Smooth muscle cell (in vitro differentiated cells): Measurements from ENCODE around the gene TEX50. TPM values are rescaled to one million over a fixed set of nuclear protein-coding genes. Genes with fewer than 3 reads are reported as not detected.
"Not testable (repeated sequence)": the region's sequence is repeated elsewhere in the genome, so short reads cannot be mapped to it uniquely, and the experiment has no call there.

Experiments used
- DNase-seq: peaks from one replicate; lab custom pipeline; 2025; ENCODE audit not compliant: unreplicated experiment; lab: John Stamatoyannopoulos, UW
- H2AFZ ChIP-seq: fragments of 200-600 bp; sonication (generic); 2 replicates; pipeline ENCODE4 v1.6.0; 2016; ENCODE audit warnings: antibody characterized with exemption, low read depth, mild to moderate bottlenecking
- H3F3A ChIP-seq: fragments of 200-600 bp; sonication (generic); 2 replicates; pipeline ENCODE4 v1.6.0; 2017; ENCODE audit warnings: antibody characterized with exemption, low read depth
- H3K27ac ChIP-seq: fragments of 200-600 bp; sonication (generic); 2 replicates; pipeline ENCODE4 v1.5.1; 2016; ENCODE audit warnings: low read depth, mild to moderate bottlenecking
- H3K27me3 ChIP-seq: fragments of 200-600 bp; sonication (generic); 2 replicates; pipeline ENCODE4 v1.6.1; 2016; ENCODE audit warnings: low read depth, mild to moderate bottlenecking
- H3K36me3 ChIP-seq: fragments of 200-600 bp; sonication (generic); 2 replicates; pipeline ENCODE4 v1.5.1; 2016; ENCODE audit warnings: low read depth
- H3K4me1 ChIP-seq: fragments of 200-600 bp; sonication (generic); 2 replicates; pipeline ENCODE4 v1.5.1; 2016; ENCODE audit warnings: low read depth
- H3K4me2 ChIP-seq: fragments of 200-600 bp; sonication (generic); 2 replicates; pipeline ENCODE4 v1.6.0; 2016; ENCODE audit warnings: mild to moderate bottlenecking
- H3K4me3 ChIP-seq: fragments of 200-600 bp; sonication (generic); 2 replicates; pipeline ENCODE4 v1.5.1; 2016; ENCODE audit warnings: mild to moderate bottlenecking
- H3K79me2 ChIP-seq: fragments of 200-600 bp; sonication (generic); 2 replicates; pipeline ENCODE4 v1.6.0; 2016; ENCODE audit warnings: low read depth, mild to moderate bottlenecking
- H3K9ac ChIP-seq: fragments of 200-600 bp; sonication (generic); 2 replicates; pipeline ENCODE4 v1.6.0; 2016; ENCODE audit warnings: low read depth
- H3K9me3 ChIP-seq: fragments of 200-600 bp; sonication (generic); replicated peaks from 2 replicates; pipeline ENCODE4 v1.5.1; 2016; ENCODE audit warnings: low read depth
- H4K20me1 ChIP-seq: fragments of 200-600 bp; sonication (generic); 2 replicates; pipeline ENCODE4 v1.6.0; 2016; ENCODE audit warnings: low read depth
- WGBS: methylation state at CpG from one replicate; pipeline ENCODE4 v1.1.7; 2016; ENCODE audit warnings: low lambda C conversion rate; 5-methylcytosine and 5-hydroxymethylcytosine counted together
- polyA plus RNA-seq: library from polyadenylated mRNA; unstranded; fragments of >200 nt; fragmentation: Nextera tagmentation; extraction: Ambion mirVana; gene quantifications from 2 replicates; pipeline ENCODE4 v1.2.1, GENCODE V29; 2016
- total RNA-seq: library from RNA; depleted of rRNA; stranded (reverse); fragments of >200 nt; gene quantifications from 2 replicates; pipeline ENCODE4 v1.2.3, GENCODE V29; 2014
- TF ChIP-seq, protein P1 (sequence below): fragments of 200-600 bp; sonication (generic); IDR thresholded peaks from 2 replicates; pipeline ENCODE4 v1.5.1; 2017; ENCODE audit warnings: borderline replicate concordance, mild to moderate bottlenecking, antibody characterized with exemption; ENCODE audit not compliant: insufficient read depth, poor library complexity, severe bottlenecking

TEX50 gene
- total and polyA plus RNA-seq, 2 experiments from 2014 or later = 0.49 TPM; not detected in 1

GRCh38 chr1:173601588-173601987 lies 33.5 kb upstream of the TEX50 start:
- Histone ChIP-seq H3K4me3 (no peak overlapping the region), H3K9ac (no peak overlapping the region), H3K4me1 (no peaks in the 10 kb centered on the region), H3K27me3 (no peaks in the 10 kb centered on the region), H3K79me2 (no peaks in the 10 kb centered on the region), H4K20me1 (no peaks in the 10 kb centered on the region), H3K4me2 (no peak overlapping the region), H2AFZ (no peak overlapping the region), H3K9me3 (no peaks in the 10 kb centered on the region), H3K36me3 (no peaks in the 10 kb centered on the region), H3K27ac (no peak overlapping the region), H3F3A (no peaks in the 10 kb centered on the region)
- WGBS = 94% methylated on average over 2 of the region's 2 CpGs
- no peak for DNase-seq
- TF ChIP-seq, protein P1, sequence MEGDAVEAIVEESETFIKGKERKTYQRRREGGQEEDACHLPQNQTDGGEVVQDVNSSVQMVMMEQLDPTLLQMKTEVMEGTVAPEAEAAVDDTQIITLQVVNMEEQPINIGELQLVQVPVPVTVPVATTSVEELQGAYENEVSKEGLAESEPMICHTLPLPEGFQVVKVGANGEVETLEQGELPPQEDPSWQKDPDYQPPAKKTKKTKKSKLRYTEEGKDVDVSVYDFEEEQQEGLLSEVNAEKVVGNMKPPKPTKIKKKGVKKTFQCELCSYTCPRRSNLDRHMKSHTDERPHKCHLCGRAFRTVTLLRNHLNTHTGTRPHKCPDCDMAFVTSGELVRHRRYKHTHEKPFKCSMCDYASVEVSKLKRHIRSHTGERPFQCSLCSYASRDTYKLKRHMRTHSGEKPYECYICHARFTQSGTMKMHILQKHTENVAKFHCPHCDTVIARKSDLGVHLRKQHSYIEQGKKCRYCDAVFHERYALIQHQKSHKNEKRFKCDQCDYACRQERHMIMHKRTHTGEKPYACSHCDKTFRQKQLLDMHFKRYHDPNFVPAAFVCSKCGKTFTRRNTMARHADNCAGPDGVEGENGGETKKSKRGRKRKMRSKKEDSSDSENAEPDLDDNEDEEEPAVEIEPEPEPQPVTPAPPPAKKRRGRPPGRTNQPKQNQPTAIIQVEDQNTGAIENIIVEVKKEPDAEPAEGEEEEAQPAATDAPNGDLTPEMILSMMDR = no peak

DNA sequence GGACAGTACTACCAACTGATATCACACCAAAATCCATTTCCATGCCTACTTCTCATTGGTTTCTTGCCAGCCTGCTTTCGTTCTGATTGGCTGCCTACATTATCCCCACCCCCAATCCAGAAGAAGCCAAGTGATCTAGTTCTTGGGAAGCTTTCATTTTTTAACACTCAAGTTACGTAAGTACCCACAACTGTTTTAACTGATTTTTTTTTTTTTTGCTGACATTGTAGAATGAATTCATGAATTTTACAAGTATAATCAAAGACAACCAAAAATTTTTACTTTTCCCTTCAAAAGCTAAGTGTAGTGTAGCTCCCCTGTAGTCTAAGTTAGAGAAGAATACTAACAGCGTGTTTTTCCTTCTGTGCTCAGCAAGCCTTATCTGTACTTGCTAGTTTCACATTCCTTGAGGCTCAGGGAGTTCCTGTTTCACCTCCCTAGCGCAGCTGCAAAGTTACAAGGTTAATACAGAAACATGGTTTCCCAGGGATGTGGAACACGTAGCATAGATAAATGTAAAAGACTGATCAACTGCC lies 32.0 kb upstream of the TEX50 start, which contains the start of gene SLC9C2:
TSS of gene SLC9C2 (minus strand) at position 17 of the 536 bp plus-strand sequence. CDS start 1,296 bp downstream, outside the sequence.
- H3F3A ChIP-seq = no peaks in the 10 kb centered on the region
- TF ChIP-seq, protein P1 = no peak
- no peaks in the 10 kb centered on the region for H3K4me1 ChIP-seq
- peak within 1 kb of the TSS; percentile 28 for H3K27ac ChIP-seq
- no peak for DNase-seq
- no peaks in the 10 kb centered on the region for H3K79me2 ChIP-seq
- 38% methylated on average over 5 of the region's 5 CpGs for WGBS
- no peaks in the 10 kb centered on the region for H3K9me3 ChIP-seq
- peak within 1 kb of the TSS; percentile 36 for H3K4me3 ChIP-seq
- no peaks in the 10 kb centered on the region for H3K27me3 ChIP-seq
- H3K9ac ChIP-seq = no peak within 1 kb of the TSS
- peak within 1 kb of the TSS; percentile 76 for H3K4me2 ChIP-seq
- H2AFZ ChIP-seq = peak within 1 kb of the TSS; percentile 52
- H3K36me3 ChIP-seq = no peaks in the 10 kb centered on the region
- H4K20me1 ChIP-seq = no peaks in the 10 kb centered on the region

DNA sequence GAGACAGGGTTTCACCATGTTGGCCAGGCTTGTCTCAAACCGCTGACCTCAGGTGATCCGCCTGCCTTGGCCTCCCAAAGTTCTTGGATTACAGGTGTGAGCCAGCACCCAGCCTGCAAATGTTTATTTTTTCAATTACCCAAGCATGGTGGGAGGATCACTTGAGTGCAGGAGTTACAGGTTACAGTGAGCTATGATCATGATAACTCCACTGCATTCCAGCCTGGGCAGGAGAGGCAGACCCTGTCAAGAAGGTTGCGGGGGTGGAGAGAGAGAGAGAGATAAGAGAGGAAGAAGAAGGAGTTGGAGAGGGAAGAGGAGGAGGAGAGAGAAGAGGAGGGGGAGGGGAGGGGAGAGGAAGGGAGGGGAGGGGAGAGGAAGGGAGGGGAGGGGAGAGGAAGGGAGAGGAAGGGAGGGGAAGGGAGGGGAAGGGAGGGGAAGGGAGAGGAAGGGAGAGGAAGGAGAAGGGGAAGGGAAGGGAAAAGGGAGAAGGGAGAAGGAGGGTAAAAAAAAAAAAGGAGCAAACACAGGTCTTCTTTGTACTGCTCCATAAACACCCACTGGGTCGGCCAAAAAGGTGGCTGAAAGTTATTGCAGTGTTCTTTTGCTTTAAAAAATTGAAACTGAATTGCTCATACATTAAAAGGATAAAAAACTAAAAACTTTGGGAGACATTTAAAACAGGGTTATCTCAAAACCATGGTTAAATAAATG lies 26.5 kb upstream of the TEX50 start:
- no peaks in the 10 kb centered on the region for H3K36me3 ChIP-seq
- no peak overlapping the region for H3K4me2 ChIP-seq
- no peak for DNase-seq
- no peak overlapping the region for H3K4me3 ChIP-seq
- no peaks in the 10 kb centered on the region for H4K20me1 ChIP-seq
- no peaks in the 10 kb centered on the region for H3F3A ChIP-seq
- no peaks in the 10 kb centered on the region for H3K9me3 ChIP-seq
- no peaks in the 10 kb centered on the region for H3K79me2 ChIP-seq
- H3K27ac ChIP-seq = no peak overlapping the region
- TF ChIP-seq, protein P1 = no peak
- 95% methylated on average over 4 of the region's 4 CpGs for WGBS
- H3K9ac ChIP-seq = no peak overlapping the region
- no peaks in the 10 kb centered on the region for H3K4me1 ChIP-seq
- no peak overlapping the region for H2AFZ ChIP-seq
- H3K27me3 ChIP-seq = no peaks in the 10 kb centered on the region

DNA sequence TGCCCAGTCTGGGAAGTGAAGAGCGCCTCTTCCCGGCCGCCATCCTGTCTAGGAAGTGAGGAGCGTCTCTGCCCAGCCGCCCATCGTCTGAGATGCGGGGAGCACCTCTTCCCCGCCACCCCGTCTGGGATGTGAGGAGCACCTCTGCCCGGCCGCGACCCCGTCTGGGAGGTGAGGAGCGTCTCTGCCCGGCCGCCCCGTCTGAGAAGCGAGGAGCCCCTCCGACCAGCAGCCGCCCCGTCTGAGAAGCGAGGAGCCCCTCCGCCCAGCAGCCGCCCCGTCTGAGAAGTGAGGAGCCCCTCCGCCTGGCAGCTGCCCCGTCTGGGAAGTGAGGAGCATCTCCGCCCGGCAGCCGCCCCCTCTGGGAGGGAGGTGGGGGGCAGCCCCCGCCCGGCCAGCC lies 22.1 kb upstream of the TEX50 start:
- not testable (repeated sequence) for H3K36me3 ChIP-seq, H3F3A ChIP-seq, H2AFZ ChIP-seq, H3K27me3 ChIP-seq, H3K9me3 ChIP-seq, DNase-seq, H3K79me2 ChIP-seq, H4K20me1 ChIP-seq, H3K4me1 ChIP-seq, H3K27ac ChIP-seq, H3K4me3 ChIP-seq, H3K9ac ChIP-seq, H3K4me2 ChIP-seq
- WGBS = 98% methylated on average over 19 of the region's 32 CpGs
